KOPT-K1 (cell line): ENCODE data around the gene ZFYVE28.
A peak's percentile ranks its signal among the peaks of the same experiment; 100 is the strongest.

Source experiments
- H3K27ac ChIP-seq: fragments of 200-600 bp; sonication (generic); 2 replicates; pipeline ENCODE4 v1.5.1; 2016; ENCODE audit warnings: antibody characterized with exemption, mild to moderate bottlenecking, low read depth, low read length; ENCODE audit not compliant: poor library complexity, severe bottlenecking
- H3K36me3 ChIP-seq: fragments of 200-600 bp; sonication (generic); 2 replicates; pipeline ENCODE4 v1.5.1; 2017; ENCODE audit warnings: antibody characterized with exemption, mild to moderate bottlenecking, low read length, moderate library complexity; ENCODE audit not compliant: insufficient read depth
- H3K9me3 ChIP-seq: fragments of 200-600 bp; sonication (generic); 2 replicates; pipeline ENCODE4 v1.5.1; 2017; ENCODE audit warnings: antibody characterized with exemption, low read length, mild to moderate bottlenecking; ENCODE audit not compliant: insufficient read depth, poor library complexity, severe bottlenecking

ZFYVE28 gene

GRCh38 chr4:2302387-2303119 lies 115.9 kb downstream of the ZFYVE28 start:
- no peaks in the 10 kb centered on the region for H3K36me3 ChIP-seq
- peaks cover 8% of the 10 kb centered on the region for H3K9me3 ChIP-seq
- H3K27ac ChIP-seq: no peak overlapping the region

- H3K27ac ChIP-seq: no peak overlapping the region
- H3K36me3 ChIP-seq: no peaks in the 10 kb centered on the region
- peaks cover 2% of the 10 kb centered on the region for H3K9me3 ChIP-seq
Observed at GRCh38 chr4:2301806-2302205, 116.6 kb downstream of the ZFYVE28 start.

- no peaks in the 10 kb centered on the region for H3K9me3 ChIP-seq
- no peaks in the 10 kb centered on the region for H3K36me3 ChIP-seq
- H3K27ac ChIP-seq: no peak overlapping the region
Observed at GRCh38 chr4:2301225-2301642, 117.2 kb downstream of the ZFYVE28 start.

GRCh38 chr4:2300431-2301224 lies 117.8 kb downstream of the ZFYVE28 start:
- H3K27ac ChIP-seq: no peak overlapping the region
- H3K9me3 ChIP-seq: no peaks in the 10 kb centered on the region
- no peaks in the 10 kb centered on the region for H3K36me3 ChIP-seq

GRCh38 chr4:2299794-2300193 lies 118.7 kb downstream of the ZFYVE28 start:
- Histone ChIP-seq H3K36me3 (no peaks in the 10 kb centered on the region), H3K27ac (no peak overlapping the region), H3K9me3 (no peaks in the 10 kb centered on the region)

- peaks cover 6% of the 10 kb centered on the region for H3K9me3 ChIP-seq
- no peaks in the 10 kb centered on the region for H3K36me3 ChIP-seq
- no peak overlapping the region for H3K27ac ChIP-seq
Observed at GRCh38 chr4:2298532-2298991, 119.9 kb downstream of the ZFYVE28 start.

GRCh38 chr4:2297606-2298531 lies 120.6 kb downstream of the ZFYVE28 start:
- Histone ChIP-seq H3K9me3 (peaks cover 6% of the 10 kb centered on the region), H3K27ac (peak overlapping the region; percentile 74), H3K36me3 (no peaks in the 10 kb centered on the region)

GRCh38 chr4:2296631-2297601 lies 121.5 kb downstream of the ZFYVE28 start:
- Histone ChIP-seq H3K36me3 (no peaks in the 10 kb centered on the region), H3K27ac (peak overlapping the region; percentile 74), H3K9me3 (peaks cover 6% of the 10 kb centered on the region)

- H3K9me3 ChIP-seq: peaks cover 6% of the 10 kb centered on the region
- H3K36me3 ChIP-seq: no peaks in the 10 kb centered on the region
- peak overlapping the region; percentile 74 for H3K27ac ChIP-seq
Observed at GRCh38 chr4:2295900-2296442, 122.5 kb downstream of the ZFYVE28 start.

GRCh38 chr4:2295500-2295899 lies 122.9 kb downstream of the ZFYVE28 start:
- Histone ChIP-seq H3K27ac (peak overlapping the region; percentile 74), H3K36me3 (no peaks in the 10 kb centered on the region), H3K9me3 (peaks cover 6% of the 10 kb centered on the region)

- Histone ChIP-seq H3K27ac (peak overlapping the region; percentile 89), H3K9me3 (peaks cover 6% of the 10 kb centered on the region), H3K36me3 (no peaks in the 10 kb centered on the region)
Observed at GRCh38 chr4:2292646-2293108, 125.8 kb downstream of the ZFYVE28 start.

GRCh38 chr4:2291705-2292645 lies 126.5 kb downstream of the ZFYVE28 start:
- no peaks in the 10 kb centered on the region for H3K36me3 ChIP-seq
- peaks cover 6% of the 10 kb centered on the region for H3K9me3 ChIP-seq
- H3K27ac ChIP-seq: peak overlapping the region; percentile 89
